Esophagus muscularis mucosa (tissue), 4 donors: Measurements from ENCODE around the gene SNED1. TPM values are rescaled to one million over a fixed set of nuclear protein-coding genes. Genes with fewer than 3 reads are reported as not detected.

ENCODE experiments used
- DNase-seq: peaks from one replicate; pipeline ENCODE4 v3.0.0-alpha.2; 2017; ENCODE audit errors: extremely low spot score
- H3K27ac ChIP-seq, 4 donors: fragments of 200-600 bp; sonication (generic); replicated peaks in 1 of 4; 1 replicate in 3 of 4; 2 replicates in 1 of 4; pipeline ENCODE4 v1.5.1; 2016 to 2019; ENCODE audit warnings: mild to moderate bottlenecking in 1 of 4
- H3K27me3 ChIP-seq, 4 donors: fragments of 200-600 bp; sonication (generic); one replicate each; pipeline versions ENCODE4 v1.5.1 to v1.6.0; 2016 to 2019
- H3K36me3 ChIP-seq, 4 donors: fragments of 200-600 bp; sonication (generic); one replicate each; pipeline ENCODE4 v1.5.1; 2016 to 2019
- H3K4me1 ChIP-seq, 4 donors: fragments of 200-600 bp; sonication (generic); one replicate each; pipeline ENCODE4 v1.5.1; 2016 to 2019
- H3K4me3 ChIP-seq, 4 donors: fragments of 200-600 bp; sonication (generic); 1 replicate in 2 of 4; 2 replicates in 2 of 4; pipeline ENCODE4 v1.5.1; 2016 to 2019; ENCODE audit warnings: mild to moderate bottlenecking in 4 of 4, moderate library complexity in 1 of 4
- H3K9me3 ChIP-seq, 4 donors: fragments of 200-600 bp; sonication (generic); 1 replicate in 3 of 4; 2 replicates in 1 of 4; pipeline ENCODE4 v1.5.1; 2016 to 2019
- CTCF ChIP-seq, 3 experiments: fragments of 200-600 bp in 2 of 3; fragments of 450-650 bp in 1 of 3; sonication (generic) in 2 of 3; IDR thresholded peaks; one replicate each; pipeline ENCODE4 v1.5.1; 2017 to 2019; ENCODE audit warnings: antibody characterized with exemption in 3 of 3, mild to moderate bottlenecking in 2 of 3, moderate library complexity in 1 of 3
- EP300 ChIP-seq: sonication (generic); formaldehyde crosslinking; IDR thresholded peaks from one replicate; pipeline ENCODE4 v1.6.1; 2017; ENCODE audit warnings: antibody characterized with exemption
- POLR2A ChIP-seq: fragments of 450-650 bp; IDR thresholded peaks from one replicate; pipeline ENCODE4 v1.6.1; 2017; ENCODE audit warnings: antibody characterized with exemption, moderate library complexity, mild to moderate bottlenecking, low read depth
- POLR2AphosphoS5 ChIP-seq, 2 donors: sonication (generic); formaldehyde crosslinking; IDR thresholded peaks; one replicate each; pipeline ENCODE4 v1.6.1; 2017; ENCODE audit warnings: antibody characterized with exemption in 2 of 2
- whole genome bisulfite sequencing: methylation state at CpG from one replicate; pipeline ENCODE4 v1.1.5; 2018; 5-methylcytosine and 5-hydroxymethylcytosine counted together
- intact Hi-C: fragments of 100-400 bp; cut with DNase I; formaldehyde crosslinking; loops from one replicate; pipeline ENCODE4 v1.15.1; 2023
- total RNA-seq, 4 donors: library from RNA; depleted of rRNA; stranded (reverse); fragments of >200 nt; gene quantifications; one replicate each; pipeline versions ENCODE4 v1.1.0 to v1.2.1, GENCODE V29; 2016

The SNED1 gene
- total RNA-seq, 4 donors from 2014 or later, result 7.3 to 14.1 (median 11.6) TPM

GRCh38 chr2:241018051-241018891, 19.9 kb downstream of the SNED1 start:
- no peaks in the 10 kb centered on the region for H3K27me3 ChIP-seq
- H3K27ac ChIP-seq, result no peak overlapping the region
- H3K36me3 ChIP-seq, result peaks cover 0 to 25% (median 7%) of the 10 kb centered on the region in 4 donors
- H3K4me3 ChIP-seq, result no peak overlapping the region
- TF ChIP-seq POLR2A, result no peak
- no peak for TF ChIP-seq CTCF (IDR thresholded peaks at IDR 0.05)
- no peak for TF ChIP-seq EP300
- no peak for TF ChIP-seq POLR2AphosphoS5 (IDR thresholded peaks at IDR 0.05)
- peak; percentile 86 for DNase-seq
- intact Hi-C loops, result no loop called here
- H3K4me1 ChIP-seq, result no peaks in the 10 kb centered on the region
- H3K9me3 ChIP-seq, result peaks cover 0 to 6% (median 6%) of the 10 kb centered on the region in 4 donors
- 93% methylated on average over 13 of the region's 26 CpGs for WGBS

- peaks cover 0 to 9% (median 7%) of the 10 kb centered on the region in 4 donors for H3K9me3 ChIP-seq
- H3K27me3 ChIP-seq, result no peaks in the 10 kb centered on the region
- TF ChIP-seq POLR2A (no peak), POLR2AphosphoS5 (IDR thresholded peaks at IDR 0.05) (no peak), CTCF (IDR thresholded peaks at IDR 0.05) (no peak), EP300 (no peak)
- intact Hi-C loops, result no loop called here
- DNase-seq, result no peak
- H3K27ac ChIP-seq, result no peak overlapping the region
- no peaks in the 10 kb centered on the region for H3K4me1 ChIP-seq
- H3K4me3 ChIP-seq, result no peak overlapping the region
- H3K36me3 ChIP-seq, result peaks cover 0 to 25% (median 7%) of the 10 kb centered on the region in 4 donors
- WGBS, result 96% methylated on average over 16 of the region's 20 CpGs
Observed at GRCh38 chr2:241019441-241020139, 21.2 kb downstream of the SNED1 start.

GRCh38 chr2:241020201-241020600, 21.8 kb downstream of the SNED1 start:
- TF ChIP-seq POLR2AphosphoS5 (IDR thresholded peaks at IDR 0.05) (no peak), CTCF (IDR thresholded peaks at IDR 0.05) (no peak), POLR2A (no peak), EP300 (no peak)
- intact Hi-C loops, result no loop called here
- Histone ChIP-seq H3K4me1 (no peaks in the 10 kb centered on the region), H3K27me3 (no peaks in the 10 kb centered on the region), H3K27ac (no peak overlapping the region), H3K36me3 (peaks cover 0 to 22% (median 7%) of the 10 kb centered on the region in 4 donors), H3K4me3 (no peak overlapping the region), H3K9me3 (peaks cover 0 to 15% (median 12%) of the 10 kb centered on the region in 4 donors)
- no peak for DNase-seq
- WGBS, result 95% methylated on average over 7 of the region's 10 CpGs

GRCh38 chr2:241020629-241021190, 22.3 kb downstream of the SNED1 start:
- peaks cover 0 to 22% (median 7%) of the 10 kb centered on the region in 4 donors for H3K36me3 ChIP-seq
- no peaks in the 10 kb centered on the region for H3K27me3 ChIP-seq
- peak; percentile 80 for DNase-seq
- peaks cover 0 to 20% (median 17%) of the 10 kb centered on the region in 4 donors for H3K9me3 ChIP-seq
- no peaks in the 10 kb centered on the region for H3K4me1 ChIP-seq
- H3K4me3 ChIP-seq, result no peak overlapping the region
- 87% methylated on average over 7 of the region's 8 CpGs for whole genome bisulfite sequencing
- no peak overlapping the region for H3K27ac ChIP-seq
- intact Hi-C loops, result no loop called here
- TF ChIP-seq CTCF (IDR thresholded peaks at IDR 0.05), result no peak
- TF ChIP-seq EP300, result no peak
- TF ChIP-seq POLR2AphosphoS5 (IDR thresholded peaks at IDR 0.05), result no peak
- no peak for TF ChIP-seq POLR2A
